OCI-LY1 (cell line): Measurements from ENCODE around the gene PSMA4.

ENCODE experiments used
- EZH2 ChIP-seq: fragments of 200-600 bp; sonication (generic), shearing (Covaris generic); IDR thresholded peaks from 2 replicates; pipeline ENCODE4 v1.8.0; 2017; ENCODE audit warnings: borderline replicate concordance, mixed run types, mild to moderate bottlenecking, antibody characterized with exemption, low read length, moderate library complexity, mixed read lengths
- TF ChIP-seq, protein P1 (sequence below): fragments of 200-600 bp; sonication (generic), shearing (Covaris generic); IDR thresholded peaks from 2 replicates; pipeline ENCODE4 v1.5.1; 2017; ENCODE audit warnings: mild to moderate bottlenecking, antibody characterized with exemption, low read length, moderate library complexity, mixed read lengths

DNA sequence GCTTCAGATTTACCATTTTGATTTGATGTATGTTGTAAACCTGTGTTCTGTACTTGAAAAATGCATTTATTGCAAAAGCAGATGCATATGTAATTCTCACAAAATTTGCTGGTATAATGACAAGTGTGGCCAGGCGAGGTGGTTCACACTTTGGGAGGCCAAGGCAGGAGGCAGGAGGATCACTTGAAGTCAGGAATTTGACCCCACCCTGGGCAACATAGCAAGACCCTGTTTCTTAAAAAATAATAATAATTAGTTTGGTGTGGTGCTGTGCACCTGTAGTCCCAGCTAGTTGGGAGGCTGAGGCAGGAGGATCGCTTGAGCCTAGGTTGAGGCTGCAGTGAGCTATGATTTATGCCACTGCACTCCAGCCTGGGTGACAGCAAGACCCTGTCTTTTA is 37.6 kb upstream of the PSMA4 start:
- TF ChIP-seq EZH2 = no peak
- TF ChIP-seq, protein P1, sequence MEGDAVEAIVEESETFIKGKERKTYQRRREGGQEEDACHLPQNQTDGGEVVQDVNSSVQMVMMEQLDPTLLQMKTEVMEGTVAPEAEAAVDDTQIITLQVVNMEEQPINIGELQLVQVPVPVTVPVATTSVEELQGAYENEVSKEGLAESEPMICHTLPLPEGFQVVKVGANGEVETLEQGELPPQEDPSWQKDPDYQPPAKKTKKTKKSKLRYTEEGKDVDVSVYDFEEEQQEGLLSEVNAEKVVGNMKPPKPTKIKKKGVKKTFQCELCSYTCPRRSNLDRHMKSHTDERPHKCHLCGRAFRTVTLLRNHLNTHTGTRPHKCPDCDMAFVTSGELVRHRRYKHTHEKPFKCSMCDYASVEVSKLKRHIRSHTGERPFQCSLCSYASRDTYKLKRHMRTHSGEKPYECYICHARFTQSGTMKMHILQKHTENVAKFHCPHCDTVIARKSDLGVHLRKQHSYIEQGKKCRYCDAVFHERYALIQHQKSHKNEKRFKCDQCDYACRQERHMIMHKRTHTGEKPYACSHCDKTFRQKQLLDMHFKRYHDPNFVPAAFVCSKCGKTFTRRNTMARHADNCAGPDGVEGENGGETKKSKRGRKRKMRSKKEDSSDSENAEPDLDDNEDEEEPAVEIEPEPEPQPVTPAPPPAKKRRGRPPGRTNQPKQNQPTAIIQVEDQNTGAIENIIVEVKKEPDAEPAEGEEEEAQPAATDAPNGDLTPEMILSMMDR = no peak
